Endothelial cell of umbilical vein (primary cell): ENCODE data around the gene MBNL2. TPM values are rescaled to one million over a fixed set of nuclear protein-coding genes. Genes with fewer than 3 reads are reported as not detected.

ENCODE experiments used
- BruUV-seq: library from RNA; stranded (reverse); fragments of 400-500 nt; replicated peaks from 2 replicates; lab custom pipeline; 2021; lab: Mats Ljungman, UMichigan
- CTCF ChIA-PET: fragments of 300-600, 350-600 bp; sonication (Branson Sonifier 250); formaldehyde crosslinking; loops from one replicate; lab custom pipeline; 2021; ENCODE audit warnings: antibody characterized with exemption, inconsistent platforms; lab: Charles Lee
- POLR2A ChIA-PET: fragments of 300-600, 350-600 bp; sonication (Branson Sonifier 250); formaldehyde crosslinking; loops from one replicate; lab custom pipeline; 2021; ENCODE audit warnings: antibody characterized with exemption, inconsistent platforms; lab: Charles Lee
- DNase-seq: peaks from one replicate; pipeline ENCODE4 v3.0.0-alpha.2; 2011; ENCODE audit warnings: low read depth, low spot score
- FAIRE-seq: peaks from 2 replicates; lab custom pipeline; 2011; peaks lifted over from hg19 to GRCh38; lab: Jason Lieb, UNC
- H2AFZ ChIP-seq: 2 replicates; pipeline ENCODE4 v1.6.0; 2012; ENCODE audit warnings: low read depth, low read length, control low read depth, inconsistent platforms
- H3K27ac ChIP-seq: 2 replicates; pipeline ENCODE4 v1.5.1; 2011; ENCODE audit warnings: low read depth, mild to moderate bottlenecking, control low read depth, low read length, moderate library complexity; ENCODE audit not compliant: insufficient read depth
- H3K27me3 ChIP-seq, 2 experiments: 2 replicates each; pipeline versions ENCODE4 v1.6.0 to v1.6.1; 2011; ENCODE audit warnings: low read length in 2 of 2, mixed read lengths in 1 of 2; ENCODE audit not compliant: control insufficient read depth in 2 of 2, insufficient read depth in 2 of 2
- H3K36me3 ChIP-seq, 2 experiments: 2 replicates in 1 of 2; 3 replicates in 1 of 2; pipeline ENCODE4 v1.5.1; 2011; ENCODE audit warnings: low read length in 2 of 2, mild to moderate bottlenecking in 1 of 2, moderate library complexity in 1 of 2; ENCODE audit not compliant: control insufficient read depth in 2 of 2, insufficient read depth in 2 of 2; ENCODE audit errors: extremely low read depth in 1 of 2
- H3K4me1 ChIP-seq: 3 replicates; pipeline ENCODE4 v1.5.1; 2011; ENCODE audit warnings: mild to moderate bottlenecking, low read length; ENCODE audit not compliant: control insufficient read depth, insufficient read depth; ENCODE audit errors: extremely low read depth
- H3K4me2 ChIP-seq: 2 replicates; pipeline ENCODE4 v1.6.1; 2011; ENCODE audit warnings: low read length, control low read depth, mixed read lengths; ENCODE audit not compliant: insufficient read depth
- H3K4me3 ChIP-seq, 3 experiments: fragments of 200-600 bp in 1 of 3; sonication (generic), shearing (Covaris generic) in 1 of 3; replicated peaks in 1 of 3; 2 replicates each; pipeline ENCODE4 v1.5.1; 2011 to 2016; ENCODE audit warnings: control low read depth in 3 of 3, low read length in 3 of 3, mild to moderate bottlenecking in 2 of 3, inconsistent platforms in 1 of 3, low read depth in 1 of 3, moderate library complexity in 1 of 3; ENCODE audit not compliant: insufficient read depth in 1 of 3
- H3K79me2 ChIP-seq: 2 replicates; pipeline ENCODE4 v1.6.0; 2012; ENCODE audit warnings: low read length, inconsistent platforms; ENCODE audit not compliant: control insufficient read depth, insufficient read depth
- H3K9ac ChIP-seq: replicated peaks from 2 replicates; pipeline ENCODE3; 2011; ENCODE audit warnings: low read length, control low read depth; ENCODE audit not compliant: insufficient read depth; ENCODE audit errors: extremely low read depth
- H3K9me1 ChIP-seq: replicated peaks from 3 replicates; pipeline ENCODE4 v1.6.0; 2011; ENCODE audit warnings: mild to moderate bottlenecking, low read length; ENCODE audit not compliant: control insufficient read depth, insufficient read depth; ENCODE audit errors: extremely low read depth
- H3K9me3 ChIP-seq: replicated peaks from 2 replicates; pipeline ENCODE4 v1.5.1; 2012; ENCODE audit warnings: low read length, inconsistent platforms; ENCODE audit not compliant: control insufficient read depth, insufficient read depth
- H4K20me1 ChIP-seq: replicated peaks from 2 replicates; pipeline ENCODE3; 2011; ENCODE audit warnings: mild to moderate bottlenecking, low read length; ENCODE audit not compliant: control insufficient read depth, insufficient read depth; ENCODE audit errors: extremely low read depth
- EZH2 ChIP-seq: IDR thresholded peaks from 2 replicates; pipeline ENCODE4 v1.6.1; 2012; ENCODE audit warnings: borderline replicate concordance, low read depth, mild to moderate bottlenecking, moderate library complexity, low read length, inconsistent platforms; ENCODE audit not compliant: severe bottlenecking
- FOS ChIP-seq: IDR thresholded peaks from 2 replicates; pipeline ENCODE4 v1.6.1; 2011; ENCODE audit warnings: mild to moderate bottlenecking, low read length, moderate library complexity, borderline replicate concordance; ENCODE audit not compliant: insufficient read depth
- GATA2 ChIP-seq: IDR thresholded peaks from 2 replicates; pipeline ENCODE4 v1.7.0; 2011; ENCODE audit warnings: low read depth, mild to moderate bottlenecking, moderate library complexity, mixed read lengths, low read length; ENCODE audit not compliant: insufficient read length, insufficient read depth
- JUN ChIP-seq: IDR thresholded peaks from 2 replicates; pipeline ENCODE4 v1.6.1; 2011; ENCODE audit warnings: borderline replicate concordance, low read depth; ENCODE audit not compliant: insufficient read length, insufficient read depth
- MYC ChIP-seq: IDR thresholded peaks from one replicate; pipeline ENCODE4 v1.6.1; 2011; ENCODE audit warnings: mild to moderate bottlenecking, low read depth, low read length
- POLR2A ChIP-seq: IDR thresholded peaks from 2 replicates; pipeline ENCODE4 v1.6.1; 2012; ENCODE audit warnings: low read depth, mild to moderate bottlenecking, control low read depth, low read length
- POLR2AphosphoS5 ChIP-seq: IDR thresholded peaks from 2 replicates; pipeline ENCODE4 v1.6.1; 2012; ENCODE audit warnings: low read depth, mild to moderate bottlenecking, control low read depth, low read length, moderate library complexity; ENCODE audit not compliant: insufficient read depth
- dilution Hi-C: fragments of 300-500 bp; cut with MboI; formaldehyde crosslinking; loops from one replicate; pipeline ENCODE4 v1.15.0; 2019; ENCODE audit warnings: low sequenced_read_pairs; ENCODE audit not compliant: extremely low pct_ligation_motif_present
- intact Hi-C: fragments of 100-400 bp; cut with micrococcal nuclease; formaldehyde crosslinking; loops from one replicate; pipeline ENCODE4 v1.10.0; 2022
- polyA plus RNA-seq, 4 experiments: library from polyadenylated mRNA; depleted of rRNA in 3 of 4; stranded (reverse) in 3 of 4; unstranded in 1 of 4; fragments of >200 nt; gene quantifications; 2 replicates each; pipeline versions ENCODE4 v1.2.1 to v1.2.3, GENCODE V29; 2011 to 2012; ENCODE audit warnings: missing spikeins in 1 of 4
- total RNA-seq: library from RNA; stranded (reverse); gene quantifications from 2 replicates; pipeline ENCODE4 v1.2.3, GENCODE V29; 2021
- TF ChIP-seq, protein P1 (sequence below), 2 donors: IDR thresholded peaks; 1 replicate in 1 of 2; 2 replicates in 1 of 2; pipeline ENCODE4 v1.5.1; 2011; ENCODE audit warnings: low read length in 2 of 2, mild to moderate bottlenecking in 2 of 2, moderate library complexity in 2 of 2, control low read depth in 1 of 2, inconsistent platforms in 1 of 2, low read depth in 1 of 2; ENCODE audit not compliant: insufficient read depth in 1 of 2; ENCODE audit errors: extremely low read depth in 1 of 2

Gene MBNL2
- total and polyA plus RNA-seq, 2 donors (not counting 3 experiments of a cell fraction or from before 2014, with no cell fraction given): 32.9 to 76.5 TPM

DNA sequence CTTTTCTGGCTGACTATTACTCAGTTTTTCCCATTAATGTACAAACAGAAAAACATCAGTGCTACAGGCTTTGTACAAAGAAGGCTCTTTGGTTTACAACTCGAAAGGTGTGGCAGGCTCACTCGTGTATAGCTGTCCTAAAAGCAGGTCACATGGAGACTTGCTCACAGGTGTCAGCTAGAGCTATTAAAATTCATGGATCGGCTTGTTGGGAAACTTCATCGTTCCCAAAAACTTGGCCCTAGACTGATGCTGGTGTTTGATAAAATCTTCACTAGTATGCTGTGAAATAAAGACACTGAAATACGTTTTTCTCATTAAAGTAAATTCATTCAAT lies 64.9 kb downstream of the MBNL2 start:
- peaks cover 61% of the 10 kb centered on the region for H3K79me2 ChIP-seq
- H3K27me3 ChIP-seq: no peaks in the 10 kb centered on the region
- BruUV-seq: no TSS peak
- H3K9me1 ChIP-seq: no peaks in the 10 kb centered on the region
- no peak overlapping the region for H3K27ac ChIP-seq
- H3K4me2 ChIP-seq: no peak overlapping the region
- dilution Hi-C loops: no loop called here
- POLR2A ChIA-PET: no interaction called here
- no peak overlapping the region for H3K4me3 ChIP-seq
- H3K9me3 ChIP-seq: no peaks in the 10 kb centered on the region
- peaks cover 16% of the 10 kb centered on the region for H3K4me1 ChIP-seq
- FAIRE-seq (no peak), DNase-seq (no peak)
- H3K36me3 ChIP-seq: no peaks in the 10 kb centered on the region
- H4K20me1 ChIP-seq: peaks cover 3% of the 10 kb centered on the region
- TF ChIP-seq JUN (no peak), FOS (no peak), GATA2 (no peak), EZH2 (no peak), POLR2AphosphoS5 (no peak), POLR2A (no peak)
- CTCF ChIA-PET: no interaction called here
- H3K9ac ChIP-seq: no peak overlapping the region
- no peak overlapping the region for H2AFZ ChIP-seq
- intact Hi-C loops: no loop called here

DNA sequence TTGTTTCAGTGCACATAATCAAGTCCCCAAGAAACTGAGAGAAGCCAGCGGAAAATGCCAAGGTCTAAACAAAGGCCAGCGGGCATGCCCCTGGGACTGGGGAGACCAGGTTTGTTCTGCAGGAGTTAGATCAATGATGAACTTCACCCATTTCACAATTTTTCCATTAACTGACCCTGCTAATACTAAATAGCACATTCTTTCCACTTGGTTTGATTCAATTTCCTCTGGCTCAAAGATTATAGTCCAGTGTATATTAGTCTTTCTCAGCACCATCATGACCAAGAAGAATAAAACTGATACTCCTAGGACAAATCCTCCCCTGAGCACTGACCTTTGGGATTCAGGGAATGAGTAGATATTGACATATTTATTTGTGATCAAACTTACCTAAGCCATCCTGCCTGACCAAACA lies 66.4 kb downstream of the MBNL2 start:
- dilution Hi-C loops (no loop called here), intact Hi-C loops (no loop called here)
- Histone ChIP-seq H3K9me3 (no peaks in the 10 kb centered on the region), H4K20me1 (peaks cover 3% of the 10 kb centered on the region), H3K79me2 (peaks cover 55% of the 10 kb centered on the region), H3K36me3 (no peaks in the 10 kb centered on the region), H3K27me3 (no peaks in the 10 kb centered on the region), H3K4me1 (peaks cover 8% of the 10 kb centered on the region), H3K9me1 (no peaks in the 10 kb centered on the region), H3K9ac (no peak overlapping the region), H3K4me2 (no peak overlapping the region), H2AFZ (no peak overlapping the region), H3K27ac (no peak overlapping the region), H3K4me3 (no peak overlapping the region)
- no peak for FAIRE-seq
- POLR2A ChIA-PET: no interaction called here
- CTCF ChIA-PET: interaction anchor here (1.0 kb wide), 1 partner anchor 12 kb away, joined by 3 read pairs; no protein-coding TSS in a partner anchor
- TF ChIP-seq EZH2: no peak
- no peak for TF ChIP-seq GATA2
- TF ChIP-seq POLR2AphosphoS5: no peak
- TF ChIP-seq MYC: no peak
- TF ChIP-seq, protein P1, sequence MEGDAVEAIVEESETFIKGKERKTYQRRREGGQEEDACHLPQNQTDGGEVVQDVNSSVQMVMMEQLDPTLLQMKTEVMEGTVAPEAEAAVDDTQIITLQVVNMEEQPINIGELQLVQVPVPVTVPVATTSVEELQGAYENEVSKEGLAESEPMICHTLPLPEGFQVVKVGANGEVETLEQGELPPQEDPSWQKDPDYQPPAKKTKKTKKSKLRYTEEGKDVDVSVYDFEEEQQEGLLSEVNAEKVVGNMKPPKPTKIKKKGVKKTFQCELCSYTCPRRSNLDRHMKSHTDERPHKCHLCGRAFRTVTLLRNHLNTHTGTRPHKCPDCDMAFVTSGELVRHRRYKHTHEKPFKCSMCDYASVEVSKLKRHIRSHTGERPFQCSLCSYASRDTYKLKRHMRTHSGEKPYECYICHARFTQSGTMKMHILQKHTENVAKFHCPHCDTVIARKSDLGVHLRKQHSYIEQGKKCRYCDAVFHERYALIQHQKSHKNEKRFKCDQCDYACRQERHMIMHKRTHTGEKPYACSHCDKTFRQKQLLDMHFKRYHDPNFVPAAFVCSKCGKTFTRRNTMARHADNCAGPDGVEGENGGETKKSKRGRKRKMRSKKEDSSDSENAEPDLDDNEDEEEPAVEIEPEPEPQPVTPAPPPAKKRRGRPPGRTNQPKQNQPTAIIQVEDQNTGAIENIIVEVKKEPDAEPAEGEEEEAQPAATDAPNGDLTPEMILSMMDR (IDR thresholded peaks at IDR 0.05; ENCODE audit: extremely low read depth in 1 of 2, insufficient read depth in 1 of 2, low read depth in 1 of 2, low read length in 2 of 2): no peak
- TF ChIP-seq JUN: no peak
- TF ChIP-seq FOS: no peak
- TF ChIP-seq POLR2A: no peak
- no peak for DNase-seq
- BruUV-seq: no TSS peak
